K562 (cell line): Measurements from ENCODE around the gene ITIH3. TPM values are rescaled to one million over a fixed set of nuclear protein-coding genes. Genes with fewer than 3 reads are reported as not detected.

Experiments
- ATAC-seq: fragments of 200-7000 bp; cut with Tn5 transposase; 3 replicates; pipeline ENCODE4 v1.9.1; 2020; ENCODE audit warnings: moderate library complexity
- BruUV-seq: library from RNA; stranded (reverse); fragments of 400-500 nt; replicated peaks from 2 replicates; lab custom pipeline; 2021; lab: Mats Ljungman, UMichigan
- CTCF ChIA-PET: fragments of 300-600 bp; formaldehyde crosslinking; extraction: SDS; loops from one replicate; lab custom pipeline; 2021; ENCODE audit warnings: low intra/inter-chr PET ratio; lab: Yijun Ruan, JAX
- POLR2A ChIA-PET: fragments of 300-600, 350-650 bp; sonication (Branson Sonifier 250); formaldehyde crosslinking; extraction: SDS; loops from one replicate; lab custom pipeline; 2021; ENCODE audit warnings: antibody characterized with exemption, inconsistent platforms; lab: Yijun Ruan, JAX
- DNase-seq, 4 experiments: peaks; one replicate each; pipeline versions ENCODE4 v3.0.0 to v3.0.0-alpha.2; 2011 to 2018; ENCODE audit warnings: low spot score in 3 of 4, mixed read lengths in 3 of 4; ENCODE audit errors: extremely low read depth in 1 of 4
- FAIRE-seq: peaks from 2 replicates; lab custom pipeline; 2011; peaks lifted over from hg19 to GRCh38; lab: Jason Lieb, UNC
- H2AFZ ChIP-seq: 2 replicates; pipeline ENCODE4 v1.6.0; 2011; ENCODE audit warnings: low read depth, low read length, control low read depth, inconsistent platforms
- H3K27ac ChIP-seq: fragments of 200-600 bp; 3 replicates; pipeline ENCODE4 v1.8.0; 2011; ENCODE audit warnings: low read depth, mild to moderate bottlenecking, control low read depth, inconsistent platforms, low read length, moderate library complexity, mixed read lengths; ENCODE audit errors: extremely low read depth
- H3K27me3 ChIP-seq, 2 experiments: fragments of 300-600 bp in 1 of 2; 2 replicates in 1 of 2; 3 replicates in 1 of 2; pipeline versions ENCODE4 v1.6.0 to v1.8.0; 2011; ENCODE audit warnings: inconsistent platforms in 2 of 2, low read length in 2 of 2, mild to moderate bottlenecking in 1 of 2, mixed read lengths in 1 of 2, moderate library complexity in 1 of 2; ENCODE audit not compliant: control insufficient read depth in 2 of 2, insufficient read depth in 2 of 2
- H3K36me3 ChIP-seq: fragments of 300-600 bp; 3 replicates; pipeline ENCODE4 v1.8.0; 2011; ENCODE audit warnings: mild to moderate bottlenecking, low read length, inconsistent platforms; ENCODE audit not compliant: control insufficient read depth, insufficient read depth
- H3K4me1 ChIP-seq, 2 experiments: fragments of 200-600 bp in 1 of 2; replicated peaks in 1 of 2; 2 replicates in 1 of 2; 3 replicates in 1 of 2; pipeline versions ENCODE4 v1.5.1 to v1.8.0; 2011; ENCODE audit warnings: inconsistent platforms in 2 of 2, low read length in 2 of 2, mild to moderate bottlenecking in 1 of 2, mixed read lengths in 1 of 2, moderate library complexity in 1 of 2; ENCODE audit not compliant: control insufficient read depth in 2 of 2, insufficient read depth in 2 of 2
- H3K4me2 ChIP-seq: 2 replicates; pipeline ENCODE4 v1.6.1; 2011; ENCODE audit warnings: low read length, control low read depth, inconsistent platforms, mixed read lengths; ENCODE audit not compliant: insufficient read depth
- H3K4me3 ChIP-seq: fragments of 200-600 bp; sonication (generic), shearing (Covaris generic); 2 replicates; pipeline ENCODE4 v1.5.1; 2016; ENCODE audit warnings: control low read depth, inconsistent platforms
- H3K79me2 ChIP-seq: fragments of 200-600 bp; 3 replicates; pipeline ENCODE4 v1.8.0; 2011; ENCODE audit warnings: low read length, inconsistent platforms; ENCODE audit not compliant: control insufficient read depth, insufficient read depth
- H3K9ac ChIP-seq, 2 experiments: 2 replicates each; pipeline versions ENCODE4 v1.6.0 to v1.6.1; 2011; ENCODE audit warnings: low read depth in 2 of 2, low read length in 2 of 2, control low read depth in 1 of 2, inconsistent platforms in 1 of 2, mild to moderate bottlenecking in 1 of 2, mixed read lengths in 1 of 2; ENCODE audit not compliant: insufficient read depth in 1 of 2
- H3K9me1 ChIP-seq: one replicate; pipeline ENCODE4 v1.6.0; 2011; ENCODE audit warnings: inconsistent platforms, mild to moderate bottlenecking, low read length, moderate library complexity; ENCODE audit not compliant: control insufficient read depth, insufficient read depth
- H3K9me3 ChIP-seq: replicated peaks from 2 replicates; pipeline ENCODE4 v1.5.1; 2011; ENCODE audit warnings: low read depth, low read length, inconsistent platforms; ENCODE audit not compliant: control insufficient read depth, insufficient read depth
- H4K20me1 ChIP-seq: replicated peaks from 2 replicates; pipeline ENCODE4 v1.6.1; 2011; ENCODE audit warnings: low read length, inconsistent platforms, mixed read lengths; ENCODE audit not compliant: control insufficient read depth, insufficient read depth
- BDP1 ChIP-seq: IDR thresholded peaks from 3 replicates; pipeline ENCODE4 v1.6.1; 2011; ENCODE audit not compliant: insufficient read length, insufficient read depth
- CTCF ChIP-seq, 3 experiments: IDR thresholded peaks in 2 of 3; conservative IDR thresholded peaks in 1 of 3; 2 replicates each; pipeline ENCODE4 v1.5.1; 2011 to 2012; ENCODE audit warnings: low read length in 3 of 3, mild to moderate bottlenecking in 3 of 3, control low read depth in 2 of 3, improper control_type of control experiment in 1 of 3, inconsistent platforms in 1 of 3, low read depth in 1 of 3, mixed read lengths in 1 of 3, moderate library complexity in 1 of 3; ENCODE audit not compliant: insufficient read depth in 2 of 3
- SETDB1 ChIP-seq: IDR thresholded peaks from one replicate; pipeline ENCODE4 v1.6.1; 2012; ENCODE audit warnings: low read length, control low read depth, inconsistent platforms
- USF1 ChIP-seq: sonication (generic); formaldehyde crosslinking; IDR thresholded peaks from 2 replicates; pipeline ENCODE4 v1.9.0; 2022; ENCODE audit warnings: mild to moderate bottlenecking, missing genetic modification reagents
- ZNF124 ChIP-seq: sonication (generic); formaldehyde crosslinking; IDR thresholded peaks from 2 replicates; pipeline ENCODE4 v1.8.1; 2022; ENCODE audit warnings: missing genetic modification reagents
- ZNF511 ChIP-seq: sonication (generic); formaldehyde crosslinking; IDR thresholded peaks from 2 replicates; pipeline ENCODE4 v1.8.0; 2022; ENCODE audit warnings: mild to moderate bottlenecking, missing genetic modification reagents
- WGBS: fragments of 100-300 bp; shearing (Covaris generic); methylation state at CpG from one replicate; pipeline ENCODE4 v1.1.6; 2016; ENCODE audit warnings: low coverage, mixed read lengths; ENCODE audit not compliant: insufficient coverage; ENCODE audit errors: missing lambda C conversion rate; 5-methylcytosine and 5-hydroxymethylcytosine counted together
- in situ Hi-C: fragments of 300-500 bp; cut with MboI; formaldehyde crosslinking; loops from 4 replicates; pipeline ENCODE4 v1.15.0; 2018; ENCODE audit warnings: inconsistent platforms, mixed read lengths
- intact Hi-C: fragments of 100-400 bp; cut with micrococcal nuclease; formaldehyde crosslinking; loops from 2 replicates; pipeline ENCODE4 v1.14.2; 2022
- polyA plus RNA-seq, 8 experiments: library from polyadenylated mRNA; depleted of rRNA in 4 of 8; stranded (reverse) in 5 of 8; unstranded in 3 of 8; fragments of >200 nt; fragmentation: Nextera tagmentation in 2 of 8; fragmentation: Illumina TruSeq in 1 of 8; extraction: Ambion mirVana in 2 of 8; extraction: Trizol in 1 of 8; gene quantifications; 2 replicates each; pipeline versions ENCODE4 v1.2.1 to v1.2.3, GENCODE V29; 2011 to 2014; ENCODE audit warnings: inconsistent platforms in 1 of 8, missing spikeins in 1 of 8
- total RNA-seq, 7 experiments: library from RNA; depleted of rRNA in 6 of 7; stranded (reverse); fragments of >200 nt in 6 of 7; fragmentation: Illumina TruSeq in 2 of 7; extraction: Trizol in 2 of 7; gene quantifications; 2 replicates each; pipeline versions ENCODE4 v1.2.1 to v1.2.3, GENCODE V29; 2011 to 2021; ENCODE audit warnings: low replicate concordance in 1 of 7

The ITIH3 gene
- total and polyA plus RNA-seq, 9 of the 15 experiments (the other 6 are each of a cell fraction or from before 2014, with no cell fraction given): 0.07 to 0.35 TPM; not detected in 7

- POLR2A ChIA-PET: interaction anchor here (0.6 kb wide), 1 partner anchor 305 kb away, joined by 4 read pairs; no protein-coding TSS in a partner anchor
- WGBS: 22% methylated on average over 14 of the region's 18 CpGs
- in situ Hi-C loops (no loop called here), intact Hi-C loops (no loop called here)
- TF ChIP-seq CTCF (IDR thresholded peaks at IDR 0.05 in 2 of 3, conservative IDR thresholded peaks at IDR 0.05 in 1 of 3; ENCODE audit: insufficient read depth in 2 of 3, low read depth in 1 of 3, low read length in 3 of 3) (no peak), ZNF511 (CRISPR knock-in tag) (no peak), SETDB1 (no peak), USF1 (CRISPR knock-in tag) (no peak), ZNF124 (CRISPR knock-in tag) (no peak), BDP1 (no peak)
- no peaks in the 10 kb centered on the region for H3K79me2 ChIP-seq
- H4K20me1 ChIP-seq: no peaks in the 10 kb centered on the region
- FAIRE-seq (no peak), ATAC-seq (no peak), DNase-seq (no peak)
- H2AFZ ChIP-seq: no peak overlapping the region
- no peak overlapping the region for H3K4me3 ChIP-seq
- BruUV-seq: no TSS peak
- no peak overlapping the region for H3K27ac ChIP-seq
- H3K4me2 ChIP-seq: no peak overlapping the region
- H3K36me3 ChIP-seq: no peaks in the 10 kb centered on the region
- no peaks in the 10 kb centered on the region for H3K9me1 ChIP-seq
- H3K9ac ChIP-seq: no peak overlapping the region
- peaks cover 0 to 28% of the 10 kb centered on the region in 2 experiments; a peak in 2 of 5 replicates for H3K27me3 ChIP-seq
- CTCF ChIA-PET: no interaction called here
- H3K9me3 ChIP-seq: no peaks in the 10 kb centered on the region
- peaks cover 0 to 3% of the 10 kb centered on the region in 2 experiments; a peak in 1 of 5 replicates for H3K4me1 ChIP-seq
These were observed 10.5 kb upstream of the ITIH3 start for GRCh38 chr3:52784021-52784621.
